Upper lobe of left lung (tissue), 6 donors: ENCODE measurements around the gene AGRN. TPM values are rescaled to one million over a fixed set of nuclear protein-coding genes. Genes with fewer than 3 reads are reported as not detected.
"Not testable (repeated sequence)": the region's sequence is repeated elsewhere in the genome, so short reads cannot be mapped to it uniquely, and the experiment has no call there.

Source experiments
- ATAC-seq, 2 donors: fragments of 200-7000 bp; cut with Tn5 transposase; one replicate each; pipeline ENCODE4 v1.9.1; 2022; ENCODE audit warnings: mild to moderate bottlenecking in 2 of 2, moderate library complexity in 2 of 2; ENCODE audit not compliant: low FRiP score in 2 of 2
- DNase-seq, 2 donors: peaks; one replicate each; pipeline ENCODE4 v3.0.0-alpha.2; 2019 to 2020
- H3K27ac ChIP-seq, 4 donors: fragments of 200-600 bp; sonication (generic); one replicate each; pipeline ENCODE4 v1.5.1; 2016 to 2019
- H3K27me3 ChIP-seq, 4 donors: fragments of 200-600 bp; sonication (generic); one replicate each; pipeline ENCODE4 v1.5.1; 2017 to 2019
- H3K36me3 ChIP-seq, 4 donors: fragments of 200-600 bp; sonication (generic); one replicate each; pipeline ENCODE4 v1.5.1; 2016 to 2019
- H3K4me1 ChIP-seq, 4 donors: fragments of 200-600 bp; sonication (generic); one replicate each; pipeline ENCODE4 v1.5.1; 2018 to 2019
- H3K4me3 ChIP-seq, 4 donors: fragments of 200-600 bp; sonication (generic); one replicate each; pipeline ENCODE4 v1.5.1; 2017 to 2019; ENCODE audit warnings: mild to moderate bottlenecking in 2 of 4, moderate library complexity in 1 of 4
- H3K9me3 ChIP-seq, 4 donors: fragments of 200-600 bp; sonication (generic); one replicate each; pipeline ENCODE4 v1.5.1; 2018 to 2019
- CTCF ChIP-seq, 6 experiments: fragments of 450-650 bp in 4 of 6; fragments of 200-600 bp in 2 of 6; sonication (generic) in 2 of 6; IDR thresholded peaks; one replicate each; pipeline ENCODE4 v1.5.1; 2016 to 2019; ENCODE audit warnings: antibody characterized with exemption in 6 of 6
- EP300 ChIP-seq, 4 donors: sonication (generic); formaldehyde crosslinking; IDR thresholded peaks; one replicate each; pipeline ENCODE4 v1.5.1; 2017; ENCODE audit warnings: antibody characterized with exemption in 4 of 4, control low read depth in 2 of 4
- POLR2A ChIP-seq, 4 donors: fragments of 450-650 bp; IDR thresholded peaks; one replicate each; pipeline ENCODE4 v1.5.1; 2016 to 2017; ENCODE audit warnings: antibody characterized with exemption in 4 of 4, mild to moderate bottlenecking in 2 of 4
- POLR2AphosphoS5 ChIP-seq, 2 donors: sonication (generic); formaldehyde crosslinking; IDR thresholded peaks; one replicate each; pipeline ENCODE4 v1.5.1; 2017; ENCODE audit warnings: antibody characterized with exemption in 2 of 2
- whole genome bisulfite sequencing, 2 donors: methylation state at CpG; one replicate each; pipeline ENCODE4 v1.1.5; 2017 to 2018; 5-methylcytosine and 5-hydroxymethylcytosine counted together
- total RNA-seq, 6 donors: library from RNA; depleted of rRNA in 4 of 6; stranded (reverse); fragments of >200 nt in 4 of 6; gene quantifications; one replicate each; pipeline versions ENCODE4 v1.1.0 to v1.2.1, GENCODE V29; 2016 to 2021
- donor health status: DM: no; HTN: no; CAD: no; lungs with moderate emphysema.
- donor health status: DM: no; HTN: yes; CAD: no; lungs with severe emphysema.

The AGRN gene
- total RNA-seq, 6 donors from 2014 or later = 91.0 to 316 (median 157) TPM

GRCh38 chr1:1054099-1054700 lies 34.3 kb downstream of the AGRN start:
- no peaks in the 10 kb centered on the region for H3K9me3 ChIP-seq
- H3K27me3 ChIP-seq = peaks cover 0 to 12% (median 5%) of the 10 kb centered on the region in 4 donors
- peak in 1 of 2 donors; percentile 66 for DNase-seq
- no peak for TF ChIP-seq CTCF (IDR thresholded peaks at IDR 0.05)
- no peak for TF ChIP-seq EP300 (IDR thresholded peaks at IDR 0.05)
- TF ChIP-seq POLR2A (IDR thresholded peaks at IDR 0.05) = no peak
- TF ChIP-seq POLR2AphosphoS5 (IDR thresholded peaks at IDR 0.05) = no peak
- 95 to 96% methylated on average over 8 to 16 of the region's 18 CpGs for WGBS, 2 donors
- peaks cover 0 to 60% (median 43%) of the 10 kb centered on the region in 4 donors for H3K36me3 ChIP-seq
- no peak overlapping the region for H3K4me3 ChIP-seq
- H3K4me1 ChIP-seq = peaks cover 7 to 11% (median 8%) of the 10 kb centered on the region in 4 donors
- H3K27ac ChIP-seq = no peak overlapping the region
- no peak for ATAC-seq

- TF ChIP-seq POLR2A (IDR thresholded peaks at IDR 0.05) (no peak), POLR2AphosphoS5 (IDR thresholded peaks at IDR 0.05) (no peak), EP300 (IDR thresholded peaks at IDR 0.05) (no peak), CTCF (IDR thresholded peaks at IDR 0.05) (no peak)
- H3K4me1 ChIP-seq = peaks cover 12 to 18% (median 15%) of the 10 kb centered on the region in 4 donors
- 89 to 93% methylated on average over 11 to 23 of the region's 23 CpGs for WGBS, 2 donors
- H3K4me3 ChIP-seq = no peak overlapping the region
- peaks cover 0 to 20% (median 6%) of the 10 kb centered on the region in 4 donors for H3K27me3 ChIP-seq
- H3K36me3 ChIP-seq = peaks cover 0 to 53% (median 40%) of the 10 kb centered on the region in 4 donors
- ATAC-seq = no peak
- no peaks in the 10 kb centered on the region for H3K9me3 ChIP-seq
- DNase-seq = peak in 1 of 2 donors; percentile 79
- H3K27ac ChIP-seq = no peak overlapping the region
These were observed 35.1 kb downstream of the AGRN start for GRCh38 chr1:1054971-1055370.

- no peak overlapping the region for H3K27ac ChIP-seq
These were observed 36.2 kb downstream of the AGRN start for GRCh38 chr1:1055841-1056736.

GRCh38 chr1:1057769-1058087 lies 37.8 kb downstream of the AGRN start:
- H3K36me3 ChIP-seq = peaks cover 0 to 28% (median 19%) of the 10 kb centered on the region in 4 donors
- not testable (repeated sequence) for ATAC-seq, H3K4me3 ChIP-seq, H3K9me3 ChIP-seq, DNase-seq, H3K27ac ChIP-seq
- WGBS, 2 donors = 69 to 72% methylated on average over 14 to 15 of the region's 15 CpGs
- peaks cover 0 to 44% (median 24%) of the 10 kb centered on the region in 4 donors for H3K27me3 ChIP-seq
- peaks cover 15 to 28% (median 23%) of the 10 kb centered on the region in 4 donors for H3K4me1 ChIP-seq

More at GRCh38 chr1:1055841-1056736, 36.2 kb downstream of the AGRN start:
- peaks cover 0 to 42% (median 31%) of the 10 kb centered on the region in 4 donors for H3K36me3 ChIP-seq
- no peaks in the 10 kb centered on the region for H3K9me3 ChIP-seq
- peaks cover 15 to 20% (median 19%) of the 10 kb centered on the region in 4 donors for H3K4me1 ChIP-seq
- ATAC-seq (no peak), DNase-seq (peak in 1 of 2 donors; percentile 75)
- H3K4me3 ChIP-seq = no peak overlapping the region
- peaks cover 0 to 31% (median 15%) of the 10 kb centered on the region in 4 donors for H3K27me3 ChIP-seq
- WGBS, 2 donors = 87 to 94% methylated on average over 35 to 48 of the region's 50 CpGs
- TF ChIP-seq POLR2A (IDR thresholded peaks at IDR 0.05) (no peak), CTCF (IDR thresholded peaks at IDR 0.05) (no peak), EP300 (IDR thresholded peaks at IDR 0.05) (no peak), POLR2AphosphoS5 (IDR thresholded peaks at IDR 0.05) (no peak)
